Parathyroid adenoma (tissue), 2 donors: ENCODE data around the gene GK2.

ENCODE experiments used
- H2AFZ ChIP-seq: fragments of 300-600 bp; sonication (generic); one replicate; pipeline ENCODE4 v1.7.0; 2017; ENCODE audit warnings: antibody characterized with exemption, mild to moderate bottlenecking
- H3K27ac ChIP-seq: fragments of 300-600 bp; sonication (generic); one replicate; pipeline ENCODE4 v1.7.0; 2017
- H3K27me3 ChIP-seq: fragments of 300-600 bp; sonication (generic); one replicate; pipeline ENCODE4 v1.7.0; 2017; ENCODE audit warnings: low read length; ENCODE audit not compliant: control insufficient read depth, insufficient read depth
- H3K36me3 ChIP-seq: fragments of 300-600 bp; sonication (generic); one replicate; pipeline ENCODE4 v1.7.0; 2017; ENCODE audit warnings: low read length; ENCODE audit not compliant: control insufficient read depth, insufficient read depth
- H3K4me1 ChIP-seq: fragments of 300-600 bp; sonication (generic); one replicate; pipeline ENCODE4 v1.7.0; 2017; ENCODE audit warnings: control low read depth
- H3K4me2 ChIP-seq: fragments of 300-600 bp; sonication (generic); one replicate; pipeline ENCODE4 v1.7.0; 2017; ENCODE audit warnings: low read length
- H3K4me3 ChIP-seq: fragments of 300-600 bp; sonication (generic); one replicate; pipeline ENCODE4 v1.7.0; 2017; ENCODE audit warnings: low read depth, low read length
- H3K79me2 ChIP-seq: fragments of 300-600 bp; sonication (generic); one replicate; pipeline ENCODE4 v1.7.0; 2017; ENCODE audit warnings: control low read depth
- H3K9ac ChIP-seq: fragments of 300-600 bp; sonication (generic); one replicate; pipeline ENCODE4 v1.7.0; 2017; ENCODE audit warnings: mild to moderate bottlenecking
- H3K9me3 ChIP-seq: fragments of 300-600 bp; sonication (generic); one replicate; pipeline ENCODE4 v1.7.0; 2017; ENCODE audit warnings: low read length; ENCODE audit not compliant: control insufficient read depth
- CTCF ChIP-seq: fragments of 300-600 bp; sonication (generic); IDR thresholded peaks from one replicate; pipeline ENCODE4 v1.7.0; 2017; ENCODE audit warnings: antibody characterized with exemption, mild to moderate bottlenecking
- donor health status: primary hyperparathyroidism.

Gene GK2

GRCh38 chr4:79426989-79427388 lies 19.0 kb upstream of the GK2 start:
- no peak overlapping the region for H3K4me2 ChIP-seq
- TF ChIP-seq CTCF = no peak
- H3K36me3 ChIP-seq = no peaks in the 10 kb centered on the region
- H3K9me3 ChIP-seq = no peaks in the 10 kb centered on the region
- H3K9ac ChIP-seq = no peak overlapping the region
- H3K4me3 ChIP-seq = no peak overlapping the region
- H3K27me3 ChIP-seq = no peaks in the 10 kb centered on the region
- no peaks in the 10 kb centered on the region for H3K4me1 ChIP-seq
- H3K27ac ChIP-seq = no peak overlapping the region
- no peaks in the 10 kb centered on the region for H3K79me2 ChIP-seq
- H2AFZ ChIP-seq = no peak overlapping the region

GRCh38 chr4:79425586-79425985 lies 17.6 kb upstream of the GK2 start:
- Histone ChIP-seq H3K4me1 (no peaks in the 10 kb centered on the region), H3K4me3 (no peak overlapping the region), H3K27ac (no peak overlapping the region), H3K4me2 (no peak overlapping the region), H3K27me3 (no peaks in the 10 kb centered on the region), H2AFZ (no peak overlapping the region), H3K9me3 (no peaks in the 10 kb centered on the region), H3K79me2 (no peaks in the 10 kb centered on the region), H3K36me3 (no peaks in the 10 kb centered on the region), H3K9ac (no peak overlapping the region)
- no peak for TF ChIP-seq CTCF

DNA sequence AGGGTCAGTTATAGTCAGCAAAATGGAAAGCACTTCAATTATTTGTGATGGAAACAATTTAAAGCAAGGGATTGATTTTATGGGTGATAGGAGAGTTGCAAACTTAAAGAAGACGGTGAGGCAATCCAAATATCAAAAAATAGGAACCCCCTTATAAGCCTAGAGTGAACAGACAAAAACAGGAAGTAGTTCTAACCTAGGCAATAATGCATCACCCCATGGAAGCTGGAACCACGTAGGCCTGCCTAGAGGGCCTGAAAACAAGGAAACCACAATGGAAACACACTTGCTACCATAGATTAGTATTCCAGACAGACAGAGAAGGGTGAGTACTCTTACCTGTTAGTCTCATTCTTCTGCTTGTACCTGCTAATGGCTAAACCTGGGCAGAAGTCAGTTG lies 13.5 kb upstream of the GK2 start:
- no peak overlapping the region for H3K4me2 ChIP-seq
- H3K27me3 ChIP-seq = no peaks in the 10 kb centered on the region
- no peaks in the 10 kb centered on the region for H3K79me2 ChIP-seq
- H3K27ac ChIP-seq = no peak overlapping the region
- TF ChIP-seq CTCF = no peak
- H2AFZ ChIP-seq = no peak overlapping the region
- no peaks in the 10 kb centered on the region for H3K4me1 ChIP-seq
- H3K9ac ChIP-seq = no peak overlapping the region
- no peaks in the 10 kb centered on the region for H3K36me3 ChIP-seq
- H3K4me3 ChIP-seq = no peak overlapping the region
- no peaks in the 10 kb centered on the region for H3K9me3 ChIP-seq

DNA sequence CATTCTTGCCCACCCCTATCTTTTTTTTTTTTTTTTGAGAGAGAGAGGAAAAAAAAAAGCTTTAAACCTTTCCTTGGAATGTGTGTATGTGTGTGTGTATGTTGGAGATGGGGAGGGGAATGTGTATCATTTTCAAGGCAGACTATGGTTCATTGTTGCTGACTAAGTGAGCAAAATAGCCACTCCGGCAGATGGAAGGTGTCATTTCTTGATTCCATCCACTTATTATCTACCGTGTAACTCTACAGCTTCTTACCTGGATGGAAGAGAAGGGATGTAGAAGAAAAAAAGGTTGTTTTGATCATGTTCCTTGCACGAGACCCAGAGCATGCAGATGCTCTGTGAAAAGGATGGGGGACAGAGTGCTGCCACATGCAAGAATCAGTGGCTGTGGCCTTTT lies 5.9 kb upstream of the GK2 start:
- H3K9me3 ChIP-seq = no peaks in the 10 kb centered on the region
- H2AFZ ChIP-seq = no peak overlapping the region
- no peaks in the 10 kb centered on the region for H3K36me3 ChIP-seq
- no peaks in the 10 kb centered on the region for H3K4me1 ChIP-seq
- no peaks in the 10 kb centered on the region for H3K27me3 ChIP-seq
- no peak overlapping the region for H3K9ac ChIP-seq
- H3K4me3 ChIP-seq = no peak overlapping the region
- TF ChIP-seq CTCF = no peak
- H3K79me2 ChIP-seq = no peaks in the 10 kb centered on the region
- H3K27ac ChIP-seq = no peak overlapping the region
- no peak overlapping the region for H3K4me2 ChIP-seq

DNA sequence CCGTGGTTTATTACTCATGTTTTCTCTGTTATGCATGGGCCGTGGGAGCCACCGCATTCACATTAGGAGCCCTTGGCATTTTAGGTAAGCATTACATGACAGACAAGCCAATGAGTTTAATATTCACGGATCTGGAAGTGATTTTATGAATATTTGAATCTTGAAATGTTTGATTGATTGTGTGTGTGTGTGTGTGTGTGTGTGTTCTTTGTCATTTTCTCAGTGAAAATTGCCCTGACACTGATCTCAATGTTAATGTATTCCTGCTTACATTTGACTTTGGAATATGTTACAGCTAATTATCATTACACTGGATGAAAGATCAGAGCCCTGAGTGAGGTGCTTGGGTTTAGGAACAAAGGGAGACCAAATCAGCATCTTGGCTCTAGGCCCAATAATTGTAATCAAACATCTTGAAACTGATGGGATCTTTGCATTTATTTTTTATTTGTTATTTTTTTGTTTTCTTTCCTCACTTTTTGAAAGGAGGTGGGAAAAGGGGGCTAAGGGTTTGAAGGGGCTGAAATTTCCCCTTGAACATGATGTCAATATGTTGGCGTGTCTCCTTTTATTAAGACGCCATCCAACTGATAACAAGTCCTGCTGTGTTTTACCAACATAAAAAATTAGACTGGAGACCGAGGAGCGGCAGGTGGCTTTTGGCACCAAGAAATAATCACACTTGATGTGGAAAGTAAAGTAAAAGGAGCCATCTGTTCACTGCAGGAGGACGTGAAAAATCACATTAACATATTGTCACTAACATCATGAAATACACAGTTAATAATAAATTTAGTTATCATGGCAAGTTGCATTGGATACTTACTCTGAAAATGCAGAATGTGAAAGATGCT lies 5.2 kb upstream of the GK2 start:
- no peak overlapping the region for H2AFZ ChIP-seq
- no peaks in the 10 kb centered on the region for H3K4me1 ChIP-seq
- no peaks in the 10 kb centered on the region for H3K27me3 ChIP-seq
- no peak for TF ChIP-seq CTCF
- no peak overlapping the region for H3K27ac ChIP-seq
- no peaks in the 10 kb centered on the region for H3K9me3 ChIP-seq
- H3K9ac ChIP-seq = no peak overlapping the region
- no peaks in the 10 kb centered on the region for H3K79me2 ChIP-seq
- no peak overlapping the region for H3K4me2 ChIP-seq
- H3K4me3 ChIP-seq = no peak overlapping the region
- H3K36me3 ChIP-seq = no peaks in the 10 kb centered on the region
